HCT116 (cell line): ENCODE data around the gene FKBP15. TPM values are rescaled to one million over a fixed set of nuclear protein-coding genes. Genes with fewer than 3 reads are reported as not detected.

Source experiments
- ATAC-seq: fragments of 200-7000 bp; cut with Tn5 transposase; 2 replicates; pipeline ENCODE4 v1.9.1; 2020; ENCODE audit warnings: mild to moderate bottlenecking, moderate library complexity
- BruUV-seq: library from RNA; stranded (reverse); fragments of 400-500 nt; replicated peaks from 2 replicates; lab custom pipeline; 2021; lab: Mats Ljungman, UMichigan
- CTCF ChIA-PET: fragments of 300-600 bp; sonication (Branson Sonifier 250); formaldehyde crosslinking; loops from one replicate; lab custom pipeline; 2021; ENCODE audit warnings: antibody characterized with exemption; lab: Charles Lee
- POLR2A ChIA-PET: fragments of 300-600, 350-600 bp; sonication (Branson Sonifier 250); formaldehyde crosslinking; loops from one replicate; lab custom pipeline; 2021; ENCODE audit warnings: antibody characterized with exemption; lab: Charles Lee
- RAD21 ChIA-PET, 2 experiments: fragments of 300-600 bp; sonication (Branson Sonifier 250); formaldehyde crosslinking; loops; one replicate each; lab custom pipeline; 2023; ENCODE audit warnings: low total read pairs in 2 of 2; ENCODE audit not compliant: uncharacterized antibody in 2 of 2, unreplicated experiment in 2 of 2, low non-redundant PET in 1 of 2; lab: Charles Lee
- DNase-seq: peaks from one replicate; pipeline ENCODE4 v3.0.0-alpha.2; 2010; ENCODE audit warnings: low read depth, low spot score
- H2AFZ ChIP-seq: fragments of 200-600 bp; shearing (Covaris generic), sonication (generic); 2 replicates; pipeline ENCODE4 v1.6.1; 2017; ENCODE audit warnings: low read depth, mixed run types, mixed read lengths, antibody characterized with exemption, low read length; ENCODE audit not compliant: poor library complexity, severe bottlenecking
- H3K27ac ChIP-seq: 2 replicates; pipeline ENCODE4 v1.5.1; 2012; ENCODE audit warnings: low read depth, low read length
- H3K27me3 ChIP-seq: fragments of 200-600 bp; sonication (generic); 2 replicates; pipeline ENCODE4 v1.6.1; 2016; ENCODE audit warnings: mixed run types, low read length, mixed read lengths; ENCODE audit not compliant: insufficient read depth
- H3K36me3 ChIP-seq, 2 experiments: fragments of 200-500 bp in 1 of 2; fragments of 200-600 bp in 1 of 2; sonication (Bioruptor generic) in 1 of 2; sonication (generic) in 1 of 2; 2 replicates each; pipeline versions ENCODE4 v1.5.1 to v1.6.1; 2014 to 2016; ENCODE audit warnings: low read length in 2 of 2, inconsistent platforms in 1 of 2, mixed read lengths in 1 of 2, mixed run types in 1 of 2; ENCODE audit not compliant: insufficient read depth in 2 of 2, control insufficient read depth in 1 of 2
- H3K4me1 ChIP-seq, 2 experiments: fragments of 200-600 bp in 1 of 2; sonication (generic) in 1 of 2; 2 replicates each; pipeline versions ENCODE4 v1.5.1 to v1.6.1; 2012 to 2017; ENCODE audit warnings: low read length in 2 of 2, inconsistent platforms in 1 of 2, mild to moderate bottlenecking in 1 of 2, mixed read lengths in 1 of 2, mixed run types in 1 of 2, moderate library complexity in 1 of 2; ENCODE audit not compliant: insufficient read depth in 2 of 2, control insufficient read depth in 1 of 2
- H3K4me2 ChIP-seq: fragments of 200-600 bp; sonication (generic); 2 replicates; pipeline ENCODE4 v1.6.1; 2017; ENCODE audit warnings: mixed run types, low read length, mixed read lengths
- H3K4me3 ChIP-seq, 2 experiments: fragments of 200-600 bp in 1 of 2; sonication (generic) in 1 of 2; replicated peaks in 1 of 2; 2 replicates each; pipeline ENCODE4 v1.5.1; 2011 to 2016; ENCODE audit warnings: low read length in 2 of 2, control low read depth in 1 of 2, low read depth in 1 of 2, mild to moderate bottlenecking in 1 of 2, mixed read lengths in 1 of 2, mixed run types in 1 of 2
- H3K79me2 ChIP-seq: fragments of 200-600 bp; sonication (generic); 2 replicates; pipeline ENCODE4 v1.6.1; 2017; ENCODE audit warnings: mild to moderate bottlenecking, mixed run types, low read length, moderate library complexity, mixed read lengths; ENCODE audit not compliant: insufficient read depth
- H3K9ac ChIP-seq: fragments of 200-600 bp; sonication (generic); 2 replicates; pipeline ENCODE4 v1.6.1; 2016; ENCODE audit warnings: low read length, mixed read lengths
- H3K9me2 ChIP-seq: fragments of 200-600 bp; sonication (generic), shearing (Covaris generic); 2 replicates; pipeline ENCODE4 v1.6.1; 2017; ENCODE audit warnings: mixed run types, mild to moderate bottlenecking, moderate library complexity; ENCODE audit not compliant: insufficient read depth
- H3K9me3 ChIP-seq, 2 experiments: fragments of 200-500 bp in 1 of 2; fragments of 200-600 bp in 1 of 2; sonication (Bioruptor generic) in 1 of 2; sonication (generic) in 1 of 2; 2 replicates each; pipeline ENCODE4 v1.6.1; 2014 to 2017; ENCODE audit warnings: low read length in 2 of 2, mixed read lengths in 2 of 2, inconsistent platforms in 1 of 2, low read depth in 1 of 2, mild to moderate bottlenecking in 1 of 2, mixed run types in 1 of 2, moderate library complexity in 1 of 2; ENCODE audit not compliant: control insufficient read depth in 1 of 2, insufficient read depth in 1 of 2
- H4K20me1 ChIP-seq: fragments of 200-600 bp; sonication (generic), shearing (Covaris generic); 2 replicates; pipeline ENCODE4 v1.6.1; 2017; ENCODE audit warnings: mixed run types, mild to moderate bottlenecking, moderate library complexity; ENCODE audit not compliant: insufficient read depth
- CBX3 ChIP-seq: IDR thresholded peaks from 2 replicates; pipeline ENCODE4 v1.6.1; 2012; ENCODE audit warnings: low read depth
- CEBPB ChIP-seq: IDR thresholded peaks from 2 replicates; pipeline ENCODE4 v1.6.1; 2012; ENCODE audit warnings: low read depth
- EGR1 ChIP-seq: IDR thresholded peaks from 2 replicates; pipeline ENCODE4 v1.6.1; 2012; ENCODE audit warnings: low read depth
- ELF1 ChIP-seq: IDR thresholded peaks from 2 replicates; pipeline ENCODE4 v1.6.1; 2012; ENCODE audit warnings: low read depth, borderline replicate concordance
- EZH2 ChIP-seq: fragments of 200-600 bp; sonication (generic); IDR thresholded peaks from 2 replicates; pipeline ENCODE4 v1.6.1; 2017; ENCODE audit warnings: antibody characterized with exemption, mixed run types
- EZH2phosphoT487 ChIP-seq: fragments of 200-600 bp; IDR thresholded peaks from 2 replicates; pipeline ENCODE4 v1.6.1; 2018; ENCODE audit warnings: antibody characterized with exemption, borderline replicate concordance
- JUND ChIP-seq: IDR thresholded peaks from 2 replicates; pipeline ENCODE4 v1.6.1; 2012
- POLR2A ChIP-seq: IDR thresholded peaks from 2 replicates; pipeline ENCODE4 v1.7.0; 2011; ENCODE audit warnings: borderline replicate concordance; ENCODE audit not compliant: insufficient read depth, insufficient read length; ENCODE audit errors: extremely low read depth
- POLR2AphosphoS5 ChIP-seq: IDR thresholded peaks from 2 replicates; pipeline ENCODE4 v1.6.1; 2011; ENCODE audit warnings: mild to moderate bottlenecking, low read depth, low read length, moderate library complexity
- SP1 ChIP-seq: IDR thresholded peaks from 2 replicates; pipeline ENCODE4 v1.6.1; 2012; ENCODE audit warnings: low read depth
- ZFX ChIP-seq: fragments of 450-650 bp; IDR thresholded peaks from 2 replicates; pipeline ENCODE4 v1.6.1; 2017
- ZNF274 ChIP-seq: fragments of 200-500 bp; sonication (Bioruptor generic); IDR thresholded peaks from 2 replicates; pipeline ENCODE4 v1.6.1; 2014; ENCODE audit warnings: mild to moderate bottlenecking, low read depth, low read length, inconsistent platforms
- intact Hi-C: fragments of 100-400 bp; cut with micrococcal nuclease; formaldehyde crosslinking; loops from 2 replicates; pipeline ENCODE4 v1.10.0; 2022
- total RNA-seq: library from RNA; stranded (reverse); gene quantifications from one replicate; pipeline ENCODE4 v1.2.1, GENCODE V29; 2021; ENCODE audit not compliant: unreplicated experiment
- TF ChIP-seq, protein P1 (sequence below): IDR thresholded peaks from 2 replicates; pipeline ENCODE4 v1.6.1; 2011; ENCODE audit warnings: mild to moderate bottlenecking, low read length, moderate library complexity; ENCODE audit not compliant: insufficient replicate concordance; ENCODE audit errors: extremely low read depth
- TF ChIP-seq, protein P2 (sequence below), 3 experiments: fragments of 200-600 bp in 1 of 3; sonication (generic) in 1 of 3; IDR thresholded peaks in 2 of 3; conservative IDR thresholded peaks in 1 of 3; 2 replicates each; pipeline ENCODE4 v1.5.1; 2012 to 2017; ENCODE audit warnings: low read depth in 2 of 3, low read length in 2 of 3, antibody characterized with exemption in 1 of 3, borderline replicate concordance in 1 of 3, control low read depth in 1 of 3, mild to moderate bottlenecking in 1 of 3, mixed read lengths in 1 of 3, mixed run types in 1 of 3, moderate library complexity in 1 of 3; ENCODE audit not compliant: insufficient read depth in 1 of 3
- TF ChIP-seq, protein P3 (sequence below): IDR thresholded peaks from 2 replicates; pipeline ENCODE4 v1.6.1; 2012

Gene FKBP15
- total RNA-seq, 1 experiment from 2014 or later: 13.8 TPM

DNA sequence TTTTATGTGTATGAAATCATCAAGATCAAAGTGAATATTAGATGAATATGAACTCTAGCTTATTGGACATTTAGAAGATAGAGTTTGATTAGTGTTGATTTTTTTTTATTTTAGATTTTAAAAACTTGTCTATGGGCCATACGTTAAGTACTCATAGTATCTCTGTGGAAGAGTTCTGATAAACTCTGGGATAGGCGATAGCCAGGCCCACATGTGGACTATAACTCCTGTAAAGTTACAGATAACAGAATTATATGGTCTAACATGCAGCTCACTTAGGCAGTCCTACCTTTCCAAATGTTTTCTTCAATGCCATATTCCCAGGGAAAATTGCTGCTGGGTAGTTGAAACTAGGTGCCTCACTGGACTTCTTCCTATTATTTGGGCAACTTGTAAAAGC, 10.6 kb upstream of the FKBP15 start:
- Histone ChIP-seq H3K4me3 (no peak overlapping the region), H3K36me3 (no peaks in the 10 kb centered on the region), H3K79me2 (peaks cover 10% of the 10 kb centered on the region; the same call in 1 of the 2 replicates), H4K20me1 (no peaks in the 10 kb centered on the region), H3K4me1 (no peaks in the 10 kb centered on the region), H3K4me2 (no peak overlapping the region), H3K9me2 (no peaks in the 10 kb centered on the region), H3K9ac (no peak overlapping the region), H3K27me3 (no peaks in the 10 kb centered on the region), H2AFZ (no peak overlapping the region), H3K9me3 (no peaks in the 10 kb centered on the region), H3K27ac (no peak overlapping the region)
- TF ChIP-seq EGR1 (no peak), ZNF274 (no peak), POLR2A (no peak), CEBPB (no peak), POLR2AphosphoS5 (no peak), EZH2 (no peak), CBX3 (no peak), SP1 (no peak), JUND (no peak), ELF1 (no peak), EZH2phosphoT487 (no peak), ZFX (no peak)
- TF ChIP-seq, protein P1, sequence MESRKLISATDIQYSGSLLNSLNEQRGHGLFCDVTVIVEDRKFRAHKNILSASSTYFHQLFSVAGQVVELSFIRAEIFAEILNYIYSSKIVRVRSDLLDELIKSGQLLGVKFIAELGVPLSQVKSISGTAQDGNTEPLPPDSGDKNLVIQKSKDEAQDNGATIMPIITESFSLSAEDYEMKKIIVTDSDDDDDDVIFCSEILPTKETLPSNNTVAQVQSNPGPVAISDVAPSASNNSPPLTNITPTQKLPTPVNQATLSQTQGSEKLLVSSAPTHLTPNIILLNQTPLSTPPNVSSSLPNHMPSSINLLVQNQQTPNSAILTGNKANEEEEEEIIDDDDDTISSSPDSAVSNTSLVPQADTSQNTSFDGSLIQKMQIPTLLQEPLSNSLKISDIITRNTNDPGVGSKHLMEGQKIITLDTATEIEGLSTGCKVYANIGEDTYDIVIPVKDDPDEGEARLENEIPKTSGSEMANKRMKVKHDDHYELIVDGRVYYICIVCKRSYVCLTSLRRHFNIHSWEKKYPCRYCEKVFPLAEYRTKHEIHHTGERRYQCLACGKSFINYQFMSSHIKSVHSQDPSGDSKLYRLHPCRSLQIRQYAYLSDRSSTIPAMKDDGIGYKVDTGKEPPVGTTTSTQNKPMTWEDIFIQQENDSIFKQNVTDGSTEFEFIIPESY: no peak
- TF ChIP-seq, protein P2, sequence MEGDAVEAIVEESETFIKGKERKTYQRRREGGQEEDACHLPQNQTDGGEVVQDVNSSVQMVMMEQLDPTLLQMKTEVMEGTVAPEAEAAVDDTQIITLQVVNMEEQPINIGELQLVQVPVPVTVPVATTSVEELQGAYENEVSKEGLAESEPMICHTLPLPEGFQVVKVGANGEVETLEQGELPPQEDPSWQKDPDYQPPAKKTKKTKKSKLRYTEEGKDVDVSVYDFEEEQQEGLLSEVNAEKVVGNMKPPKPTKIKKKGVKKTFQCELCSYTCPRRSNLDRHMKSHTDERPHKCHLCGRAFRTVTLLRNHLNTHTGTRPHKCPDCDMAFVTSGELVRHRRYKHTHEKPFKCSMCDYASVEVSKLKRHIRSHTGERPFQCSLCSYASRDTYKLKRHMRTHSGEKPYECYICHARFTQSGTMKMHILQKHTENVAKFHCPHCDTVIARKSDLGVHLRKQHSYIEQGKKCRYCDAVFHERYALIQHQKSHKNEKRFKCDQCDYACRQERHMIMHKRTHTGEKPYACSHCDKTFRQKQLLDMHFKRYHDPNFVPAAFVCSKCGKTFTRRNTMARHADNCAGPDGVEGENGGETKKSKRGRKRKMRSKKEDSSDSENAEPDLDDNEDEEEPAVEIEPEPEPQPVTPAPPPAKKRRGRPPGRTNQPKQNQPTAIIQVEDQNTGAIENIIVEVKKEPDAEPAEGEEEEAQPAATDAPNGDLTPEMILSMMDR (IDR thresholded peaks at IDR 0.05 in 2 of 3, conservative IDR thresholded peaks at IDR 0.05 in 1 of 3; ENCODE audit: borderline replicate concordance in 1 of 3, insufficient read depth in 1 of 3, low read depth in 2 of 3, low read length in 2 of 3): no peak
- TF ChIP-seq, protein P3, sequence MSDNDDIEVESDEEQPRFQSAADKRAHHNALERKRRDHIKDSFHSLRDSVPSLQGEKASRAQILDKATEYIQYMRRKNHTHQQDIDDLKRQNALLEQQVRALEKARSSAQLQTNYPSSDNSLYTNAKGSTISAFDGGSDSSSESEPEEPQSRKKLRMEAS: no peak
- POLR2A ChIA-PET: interaction anchor here (1.7 kb wide), 1 partner anchor 11 kb away, joined by 6 read pairs; the partner anchor contains the start of genes FKBP15 and SLC31A1
- no TSS peak for BruUV-seq
- CTCF ChIA-PET: no interaction called here
- intact Hi-C loops: no loop called here
- DNase-seq (no peak), ATAC-seq (no peak)
- RAD21 ChIA-PET: no interaction called here
